HG03060 (cell line): Measurements from ENCODE around the gene TSNAX.
"Not testable (repeated sequence)": the region's sequence is repeated elsewhere in the genome, so short reads cannot be mapped to it uniquely, and the experiment has no call there.

Experiments
- ATAC-seq: cut with Tn5 transposase; IDR thresholded peaks from one replicate; pipeline ENCODE4 v1.9.1; 2021; ENCODE audit warnings: low read depth, moderate number of reproducible peaks; ENCODE audit not compliant: unreplicated experiment

TSNAX gene

DNA sequence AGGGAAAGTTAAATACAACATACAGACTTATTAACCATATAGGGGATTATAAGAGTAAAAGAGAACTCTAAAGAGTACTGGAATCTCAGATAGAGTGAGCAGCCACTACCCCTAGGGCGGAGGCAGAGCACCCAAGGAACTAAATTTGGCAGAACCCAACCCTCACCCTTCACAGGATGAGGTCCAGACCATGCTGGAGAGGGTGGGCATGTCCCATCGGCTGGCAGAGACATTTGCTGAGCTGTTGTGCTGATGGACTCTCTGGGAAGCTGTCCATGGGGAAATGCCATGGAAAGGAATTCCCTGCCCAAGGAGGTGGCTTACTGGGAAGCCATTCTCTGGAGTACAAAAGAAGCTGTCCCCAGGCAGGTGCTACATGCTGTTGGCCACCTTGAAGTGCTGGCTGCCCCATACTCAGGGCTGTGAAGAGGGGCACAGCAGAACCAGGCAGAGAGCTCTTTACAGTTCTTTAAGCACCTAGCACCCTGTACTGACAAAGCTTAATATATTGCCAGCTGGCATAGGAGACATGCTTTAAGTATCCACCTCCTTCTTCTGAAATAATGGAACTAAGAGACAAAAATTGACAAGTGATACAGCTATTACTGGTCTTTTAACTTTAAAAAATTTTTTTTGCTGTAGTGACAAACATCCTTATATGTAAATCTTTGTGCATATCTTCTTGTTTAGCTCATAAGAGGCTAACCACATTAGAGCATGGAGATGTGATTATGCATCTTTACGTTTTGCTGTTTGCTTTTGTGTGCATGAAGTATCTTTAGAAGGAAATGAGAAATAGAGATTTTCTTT lies 29.6 kb downstream of the TSNAX start:
- ATAC-seq = no peak

DNA sequence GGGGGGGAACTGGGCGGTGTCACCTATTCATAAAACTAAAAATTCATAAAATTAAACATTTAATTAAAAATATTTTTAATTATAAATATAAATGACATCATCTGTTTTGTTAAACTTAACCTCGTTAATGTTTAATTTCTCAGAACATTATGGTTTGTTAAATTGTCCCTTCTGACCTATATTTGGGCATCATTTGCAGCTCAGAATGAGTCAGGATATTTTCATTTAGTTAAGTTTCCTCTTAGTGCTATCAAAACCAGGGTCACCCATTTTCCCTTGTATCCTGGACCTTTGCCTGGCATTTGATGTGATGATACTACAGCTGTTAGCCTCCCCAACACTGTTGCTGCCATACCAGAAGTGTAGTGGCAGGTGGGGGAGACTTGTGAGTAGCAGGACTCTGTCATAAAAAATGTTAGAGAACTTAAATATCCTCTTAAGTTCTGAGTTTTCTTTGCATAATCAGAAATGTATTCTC lies 30.3 kb downstream of the TSNAX start:
- ATAC-seq = no peak

DNA sequence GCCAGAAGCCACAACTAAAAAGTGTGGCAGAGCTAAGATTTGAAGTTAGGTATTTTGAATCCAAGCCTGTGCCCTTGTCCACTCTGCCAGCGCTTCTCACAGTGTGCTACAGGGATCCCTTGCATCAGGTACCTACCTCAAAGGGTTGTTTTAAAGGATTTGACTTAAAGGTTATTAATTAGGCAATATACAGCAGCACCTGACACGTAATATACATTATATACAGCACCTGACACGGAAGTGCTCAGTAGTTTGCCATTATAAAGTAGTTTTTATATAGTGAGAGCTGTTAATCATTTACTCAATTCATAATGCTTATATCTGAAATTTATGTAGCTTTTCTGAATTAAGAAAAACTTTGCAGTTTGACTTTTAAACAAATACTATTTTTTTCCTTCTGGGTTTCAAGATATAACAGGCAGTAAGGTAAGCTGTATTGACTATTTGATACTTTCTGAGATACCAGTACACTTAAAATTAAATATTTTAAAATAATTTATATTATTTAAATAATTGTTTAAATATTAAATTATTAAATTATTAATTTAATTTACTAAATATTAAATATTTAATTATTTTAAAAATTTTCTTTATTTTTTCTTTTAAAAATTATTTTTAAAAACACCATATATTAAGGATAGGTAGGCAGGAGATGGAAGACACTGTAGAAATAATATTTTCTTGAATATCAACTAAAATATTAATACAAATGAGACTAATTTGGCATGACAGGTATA lies 33.3 kb downstream of the TSNAX start:
- no peak for ATAC-seq

DNA sequence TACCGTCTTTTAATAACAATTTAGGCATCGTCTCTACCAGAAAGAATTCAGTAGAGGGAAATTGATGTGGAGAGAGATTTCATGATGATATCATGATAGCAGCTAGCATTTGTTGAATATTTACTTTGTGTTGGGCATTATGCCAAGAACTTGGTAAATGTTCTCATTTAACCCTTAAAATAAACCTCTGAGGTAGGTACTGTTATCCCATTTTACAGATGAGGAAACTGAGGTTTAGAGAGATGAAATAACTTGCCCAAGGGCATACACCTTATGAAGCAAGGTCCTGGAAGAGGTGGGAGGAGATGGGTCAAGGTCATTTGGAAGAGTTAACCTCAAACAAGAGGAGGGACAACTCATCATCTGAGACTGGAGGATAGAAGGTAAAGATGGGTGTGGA lies 34.8 kb downstream of the TSNAX start:
- ATAC-seq = no peak

DNA sequence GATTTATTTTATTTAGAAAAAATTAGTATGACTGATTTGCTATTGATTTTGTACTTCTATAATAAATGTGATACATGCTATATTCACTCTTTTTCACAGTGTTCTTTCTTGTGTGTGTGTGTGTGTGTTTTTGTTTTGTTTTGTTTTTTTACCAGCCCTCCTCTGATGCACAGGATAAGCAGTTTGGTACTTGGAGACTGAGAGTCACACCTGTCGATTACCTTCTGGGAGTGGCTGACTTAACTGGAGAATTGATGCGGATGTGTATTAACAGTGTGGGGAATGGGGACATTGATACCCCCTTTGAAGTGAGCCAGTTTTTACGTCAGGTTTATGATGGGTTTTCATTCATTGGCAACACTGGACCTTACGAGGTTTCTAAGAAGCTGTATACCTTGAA lies 35.9 kb downstream of the TSNAX start:
- ATAC-seq = no peak

DNA sequence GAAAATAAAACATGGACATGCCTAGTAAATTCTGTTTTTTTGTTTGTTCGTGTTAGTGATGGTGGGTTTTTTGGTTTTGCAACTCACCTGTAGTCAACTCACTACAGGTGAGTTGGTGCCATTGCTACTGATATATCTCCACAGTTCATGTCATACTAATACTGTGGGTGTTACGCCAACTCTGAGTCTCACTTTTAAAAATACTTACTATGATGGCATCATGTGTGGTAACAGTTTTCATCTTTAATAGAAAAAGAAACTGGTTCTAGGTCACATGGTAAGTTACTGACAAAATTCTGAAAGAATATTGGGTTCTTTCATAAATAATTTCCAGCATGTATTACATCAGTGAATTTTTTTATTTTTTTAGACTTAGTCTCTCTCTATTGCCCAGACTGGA lies 38.0 kb downstream of the TSNAX start:
- no peak for ATAC-seq

DNA sequence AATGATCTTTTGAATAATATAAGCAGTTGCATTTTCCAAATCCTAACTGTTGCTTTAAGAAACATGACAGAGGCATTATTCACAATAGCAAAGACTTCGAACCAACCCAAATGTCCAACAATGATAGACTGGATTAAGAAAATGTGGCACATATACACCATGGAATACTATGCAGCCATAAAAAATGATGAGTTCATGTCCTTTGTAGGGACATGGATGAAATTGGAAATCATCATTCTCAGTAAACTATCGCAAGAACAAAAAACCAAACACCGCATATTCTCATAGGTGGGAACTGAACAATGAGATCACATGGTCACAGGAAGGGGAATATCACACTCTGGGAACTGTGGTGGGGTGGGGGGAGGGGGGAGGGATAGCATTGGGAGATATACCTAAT lies 41.8 kb downstream of the TSNAX start:
- not testable (repeated sequence) for ATAC-seq

DNA sequence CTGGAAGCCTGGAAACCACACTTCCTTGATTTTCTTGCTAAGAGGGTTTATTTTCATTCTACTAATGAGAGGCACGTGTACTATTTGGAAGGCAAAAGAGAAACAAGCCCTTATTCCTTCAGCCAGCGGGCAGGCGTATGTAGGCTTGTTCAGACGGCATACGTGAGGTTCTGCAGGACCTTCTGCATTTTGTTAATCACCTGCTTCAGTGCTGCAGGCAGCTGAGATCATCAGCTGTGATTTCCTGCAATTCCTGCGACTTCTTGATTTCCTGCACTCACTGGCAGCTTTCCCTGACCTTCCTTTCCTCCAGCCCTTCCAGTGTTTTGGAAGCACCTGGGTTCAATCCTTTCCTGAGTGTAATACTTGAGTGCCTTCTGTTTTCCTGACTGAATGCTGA lies 43.4 kb downstream of the TSNAX start:
- ATAC-seq = no peak

DNA sequence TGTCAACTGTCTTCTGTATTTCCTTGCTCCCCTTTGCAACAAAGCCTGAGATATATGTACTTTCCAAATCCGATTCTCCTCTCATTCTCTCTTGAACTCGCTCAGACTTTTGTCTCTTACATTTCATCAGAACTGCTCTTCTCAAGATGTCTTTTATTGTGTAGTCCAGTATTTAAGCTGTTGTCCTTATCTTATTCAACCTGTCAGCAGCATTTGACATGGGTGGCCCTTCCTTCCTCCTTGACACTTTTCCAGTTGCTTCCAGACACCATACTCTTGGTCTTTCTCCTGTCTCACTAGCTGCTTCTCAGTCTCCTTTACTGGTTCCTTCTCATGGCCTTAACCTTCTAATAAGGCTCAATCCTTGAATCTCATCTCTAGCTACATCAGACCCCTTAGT lies 47.0 kb downstream of the TSNAX start:
- ATAC-seq = no peak

DNA sequence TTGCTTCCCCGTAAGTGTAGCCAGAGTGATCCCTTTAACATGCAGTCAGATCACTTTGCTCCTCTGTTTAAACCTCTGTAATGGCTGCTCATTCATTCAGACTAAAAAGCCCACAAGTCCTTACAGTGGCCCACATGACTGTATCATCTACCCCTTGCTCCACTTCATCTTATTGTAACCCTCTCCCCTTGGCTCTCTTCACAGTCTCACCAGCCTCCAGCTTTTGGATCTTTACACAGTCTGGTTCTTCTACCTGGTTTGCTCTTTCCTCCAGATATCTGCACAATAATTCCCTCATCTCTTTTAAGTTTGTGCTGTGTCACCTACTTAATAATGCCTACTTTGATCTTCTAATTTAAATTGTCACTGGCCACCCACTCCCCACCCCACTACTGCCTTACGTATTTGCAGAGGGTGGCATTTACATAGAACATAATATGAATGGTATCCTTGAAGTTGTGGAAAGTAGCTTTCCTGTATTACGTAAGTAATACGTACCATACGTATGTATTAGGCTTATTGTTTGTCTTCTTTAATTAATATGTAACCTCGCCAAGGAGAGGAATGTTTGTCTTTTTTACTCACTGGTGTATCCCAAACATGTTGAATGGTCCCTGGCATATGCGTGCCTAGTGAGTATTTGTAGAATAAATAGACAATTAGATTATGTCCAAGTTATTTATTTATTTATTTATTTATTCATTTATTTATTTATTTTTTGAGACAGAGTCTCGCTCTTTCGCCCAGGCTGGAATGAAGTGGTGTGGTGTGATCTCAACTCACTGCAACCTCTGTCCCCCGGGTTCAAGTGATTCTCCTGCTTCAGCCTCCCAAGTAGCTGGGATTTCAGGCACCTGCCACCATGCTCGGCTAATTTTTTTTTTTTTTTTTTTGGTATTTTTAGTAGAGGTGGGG lies 48.6 kb downstream of the TSNAX start:
- no peak for ATAC-seq

DNA sequence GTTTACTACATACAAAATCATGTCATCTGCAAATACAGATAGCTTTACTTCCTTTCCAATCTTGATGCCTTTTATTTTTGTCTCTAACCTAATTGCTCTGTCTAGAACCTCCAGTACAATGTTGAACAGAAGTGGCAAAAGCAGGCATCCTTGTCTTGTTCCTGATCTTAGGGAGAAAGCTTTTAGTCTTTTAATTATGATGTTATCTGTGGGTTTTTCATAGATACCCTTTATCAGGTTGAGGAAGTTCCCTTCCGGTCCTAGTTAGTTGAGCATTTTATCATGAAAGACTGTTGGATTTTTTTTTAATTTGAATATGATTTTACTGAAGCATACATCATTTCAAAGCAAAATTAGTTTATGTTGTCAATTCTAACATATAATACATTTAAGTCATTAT lies 52.4 kb downstream of the TSNAX start:
- ATAC-seq = no peak

DNA sequence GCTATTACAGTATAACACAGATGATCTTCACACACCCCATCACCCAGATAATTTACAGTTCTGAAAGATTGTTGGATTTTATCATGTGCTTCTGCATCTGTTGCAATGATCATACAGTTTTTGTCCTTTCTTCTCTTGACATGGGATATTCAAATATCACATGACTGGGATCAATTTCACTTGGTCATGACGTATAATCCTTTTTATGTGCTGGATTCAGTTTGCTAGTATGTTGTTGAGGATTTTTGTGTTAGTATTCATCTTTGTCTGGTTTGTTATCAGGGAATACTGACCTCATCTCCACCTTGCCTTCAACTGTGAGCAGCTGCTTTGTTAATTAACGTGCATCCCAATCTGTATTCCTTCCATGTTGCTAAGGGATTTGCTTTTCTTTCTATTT lies 53.4 kb downstream of the TSNAX start:
- ATAC-seq = no peak

DNA sequence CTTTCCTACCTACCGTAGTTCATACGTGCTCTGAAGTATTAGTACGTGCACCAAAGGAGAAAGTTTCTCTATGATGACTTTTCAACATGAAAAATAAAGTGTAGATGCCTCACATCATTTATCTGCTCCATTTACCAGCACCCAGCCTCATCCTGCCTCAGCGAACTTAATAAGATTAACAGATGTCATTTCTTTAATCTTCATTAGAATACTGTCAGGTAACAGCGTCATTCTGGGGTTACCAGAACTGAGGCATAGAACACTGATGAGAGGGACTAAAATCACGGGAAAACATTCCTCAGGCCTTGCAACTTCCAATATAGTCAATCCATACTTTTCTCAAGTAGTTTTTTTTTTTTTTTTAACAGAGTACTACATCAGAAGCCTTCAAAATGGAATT lies 54.9 kb downstream of the TSNAX start:
- ATAC-seq = no peak

DNA sequence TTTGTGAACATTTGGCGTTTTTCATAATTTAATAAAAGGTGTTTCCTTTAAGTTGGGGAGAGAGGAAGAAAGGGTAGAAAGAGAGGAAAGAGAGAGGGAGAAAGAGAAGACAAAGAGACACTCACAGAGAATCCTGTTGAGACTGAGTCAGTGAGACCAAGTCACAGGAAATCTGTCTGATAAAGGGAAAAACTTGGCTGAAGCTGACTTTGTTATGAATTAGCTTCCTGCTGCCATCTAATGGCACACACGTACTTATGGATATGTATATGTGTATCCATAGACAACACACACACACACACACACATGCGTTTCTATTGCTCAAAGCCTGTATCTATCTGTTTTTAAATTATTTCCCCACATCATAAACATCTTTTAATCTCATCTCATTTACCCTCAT lies 55.6 kb downstream of the TSNAX start:
- ATAC-seq = no peak

DNA sequence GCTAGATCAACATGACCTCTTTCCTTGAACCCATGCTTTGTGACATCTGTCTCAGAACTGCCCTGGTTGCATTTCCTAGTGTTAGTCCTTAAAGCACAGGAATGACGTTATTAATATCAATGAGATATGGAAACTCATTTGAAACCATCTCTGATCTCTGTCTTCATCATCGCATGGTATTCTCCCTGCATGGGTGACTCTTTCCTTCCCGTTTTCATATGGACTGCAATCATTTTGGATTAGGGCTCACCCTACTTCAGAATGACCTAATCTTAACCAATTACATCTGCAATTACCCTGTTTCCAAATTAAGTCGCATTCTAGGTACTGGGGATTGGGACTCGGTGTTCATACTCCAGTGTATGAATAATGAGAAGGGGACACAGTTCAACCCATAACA lies 56.5 kb downstream of the TSNAX start:
- no peak for ATAC-seq

DNA sequence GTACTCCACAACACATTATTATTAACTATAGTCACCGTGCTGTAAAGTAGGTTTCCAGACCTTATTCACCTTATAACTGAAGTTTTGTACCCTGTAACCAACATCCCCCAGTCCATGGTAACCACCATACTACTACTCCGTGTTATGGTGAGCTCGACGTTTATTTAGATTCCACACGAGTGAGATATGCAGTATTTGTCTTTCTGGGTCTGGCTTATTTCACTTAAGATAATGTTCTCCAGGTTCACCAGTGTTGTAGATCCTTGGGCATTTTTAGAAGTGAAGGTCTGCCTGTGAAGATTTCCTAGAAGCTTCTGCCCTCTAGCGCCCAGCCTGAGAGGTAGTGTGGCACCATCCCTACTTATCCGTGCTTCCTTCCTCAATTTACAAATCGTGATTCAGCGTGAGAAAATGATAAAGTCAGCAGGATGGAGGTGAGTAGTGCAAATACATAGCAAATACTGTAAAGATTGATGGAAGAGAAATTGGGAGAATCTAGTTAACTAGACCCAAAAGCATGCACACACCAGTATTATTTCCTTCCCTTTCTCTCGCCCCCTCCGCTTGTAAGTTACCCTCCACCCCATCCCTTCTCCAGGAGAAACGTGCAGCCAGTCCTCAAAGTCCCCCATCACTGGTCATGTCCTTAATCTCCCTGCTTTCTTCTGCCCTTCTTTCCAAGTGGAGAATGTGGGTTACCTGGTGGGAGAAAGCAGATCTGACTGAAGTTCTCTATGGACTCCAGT lies 62.2 kb downstream of the TSNAX start:
- ATAC-seq = no peak

DNA sequence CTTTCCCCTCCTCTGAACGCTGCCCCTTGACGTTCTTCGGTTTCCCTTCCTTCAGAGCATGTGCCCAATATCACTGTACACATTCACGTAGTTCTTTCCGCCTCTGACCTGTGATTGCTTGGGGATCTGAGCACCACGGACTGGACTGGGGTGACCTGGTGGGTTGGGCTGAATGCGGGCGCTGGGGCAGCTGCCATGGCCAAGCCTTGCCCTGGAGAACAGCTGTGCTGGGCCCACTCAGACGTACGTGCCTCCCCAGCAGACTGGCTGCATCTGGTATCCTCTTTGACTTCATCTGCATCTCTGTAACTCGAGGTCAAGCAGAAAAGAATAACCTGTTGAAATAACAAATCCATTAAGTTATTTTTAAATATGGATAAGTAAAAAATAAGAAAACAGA lies 63.0 kb downstream of the TSNAX start:
- ATAC-seq = no peak

DNA sequence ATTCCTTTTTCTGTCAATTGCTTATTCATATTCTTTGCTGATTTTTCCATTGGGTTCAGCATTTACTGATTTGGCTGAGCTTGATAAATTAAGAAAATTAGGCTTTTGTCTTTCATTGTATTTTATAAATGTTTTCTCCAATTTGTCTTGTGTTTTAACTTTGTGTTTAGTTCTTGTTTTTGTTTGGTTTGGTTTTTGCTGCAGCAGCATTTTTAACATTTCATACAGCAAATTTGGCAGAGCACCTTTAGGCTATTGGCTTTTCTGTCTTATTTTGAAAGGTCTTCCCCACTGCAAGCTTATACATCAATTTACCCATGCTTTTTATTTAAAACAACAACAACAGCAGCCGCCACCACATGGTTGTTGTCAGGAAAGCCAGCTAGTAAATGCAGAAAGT lies 64.3 kb downstream of the TSNAX start:
- ATAC-seq = no peak

DNA sequence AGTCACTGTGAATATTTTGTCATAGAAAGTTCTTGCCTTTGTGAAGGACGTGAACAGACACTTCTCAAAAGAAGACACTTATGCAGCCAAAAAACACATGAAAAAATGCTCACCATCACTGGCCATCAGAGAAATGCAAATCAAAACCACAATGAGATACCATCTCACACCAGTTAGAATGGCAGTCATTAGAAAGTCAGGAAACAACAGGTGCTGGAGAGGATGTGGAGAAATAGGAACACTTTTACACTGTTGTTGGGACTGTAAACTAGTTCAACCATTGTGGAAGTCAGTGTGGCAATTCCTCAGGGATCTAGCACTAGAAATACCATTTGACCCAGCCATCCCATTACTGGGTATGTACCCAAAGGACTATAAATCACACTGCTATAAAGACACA lies 64.8 kb downstream of the TSNAX start:
- not testable (repeated sequence) for ATAC-seq

DNA sequence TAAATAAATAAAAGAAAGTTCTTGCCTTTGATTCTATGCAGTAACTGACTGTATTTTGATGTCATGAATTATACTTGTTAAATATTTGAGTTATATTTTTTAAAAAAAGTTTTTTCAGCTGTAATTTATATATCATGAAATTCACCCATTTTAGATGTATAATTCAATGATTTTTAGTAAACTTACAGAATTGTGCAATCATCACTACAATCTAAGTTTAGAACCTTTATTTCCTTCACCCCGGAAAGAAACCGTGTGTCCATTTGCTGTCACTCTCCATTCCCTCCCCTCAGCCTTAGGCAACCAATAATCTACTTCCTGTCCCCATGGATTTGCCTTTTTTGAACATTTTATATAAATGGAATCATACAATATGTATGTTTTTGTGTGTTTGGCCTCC lies 65.7 kb downstream of the TSNAX start:
- no peak for ATAC-seq
